Adrenal gland (tissue), 12 donors: ENCODE results near the gene CD70. TPM values are rescaled to one million over a fixed set of nuclear protein-coding genes. Genes with fewer than 3 reads are reported as not detected.
"Not testable (repeated sequence)": the region's sequence is repeated elsewhere in the genome, so short reads cannot be mapped to it uniquely, and the experiment has no call there.

ENCODE experiments used
- DNase-seq, 7 donors: peaks; one replicate each; pipeline ENCODE4 v3.0.0-alpha.2; 2019 to 2020
- H3K27ac ChIP-seq, 5 donors: fragments of 200-600 bp; sonication (generic) in 4 of 5; 1 replicate in 3 of 5; 2 replicates in 2 of 5; pipeline versions ENCODE4 v1.5.1 to v1.8.0; 2016 to 2020; ENCODE audit warnings: mild to moderate bottlenecking in 1 of 5
- H3K27me3 ChIP-seq: fragments of 200-600 bp; 2 replicates; pipeline ENCODE4 v1.8.0; 2021
- H3K36me3 ChIP-seq, 2 donors: fragments of 200-600 bp; replicated peaks in 1 of 2; 1 replicate in 1 of 2; 2 replicates in 1 of 2; pipeline versions ENCODE4 v1.5.1 to v1.8.0; 2018 to 2022
- H3K4me1 ChIP-seq, 2 donors: fragments of 200-600 bp; replicated peaks in 1 of 2; 1 replicate in 1 of 2; 2 replicates in 1 of 2; pipeline versions ENCODE4 v1.5.1 to v1.8.0; 2018 to 2021
- H3K4me3 ChIP-seq, 4 donors: fragments of 200-600 bp; sonication (generic) in 3 of 4; one replicate each; pipeline ENCODE4 v1.5.1; 2016 to 2018
- H3K9me3 ChIP-seq, 3 donors: fragments of 200-600 bp; sonication (generic) in 1 of 3; replicated peaks in 1 of 3; 1 replicate in 2 of 3; 2 replicates in 1 of 3; pipeline versions ENCODE4 v1.5.1 to v1.8.0; 2016 to 2021
- CTCF ChIP-seq, 6 experiments: fragments of 450-650 bp in 4 of 6; fragments of 200-600 bp in 2 of 6; sonication (generic) in 1 of 6; IDR thresholded peaks; 1 replicate in 5 of 6; 2 replicates in 1 of 6; pipeline versions ENCODE4 v1.5.1 to v1.8.0; 2016 to 2021; ENCODE audit warnings: antibody characterized with exemption in 6 of 6, mild to moderate bottlenecking in 2 of 6, moderate library complexity in 1 of 6
- POLR2A ChIP-seq, 2 donors: fragments of 450-650 bp; IDR thresholded peaks; one replicate each; pipeline ENCODE4 v1.6.1; 2017; ENCODE audit warnings: antibody characterized with exemption in 2 of 2, mild to moderate bottlenecking in 2 of 2, moderate library complexity in 1 of 2
- WGBS, 4 donors: extraction: QIAGEN DNeasy Blood & Tissue Kit in 2 of 4; methylation state at CpG; one replicate each; pipeline versions ENCODE4 v1.1.5 to v1.1.7; 2013 to 2017; 5-methylcytosine and 5-hydroxymethylcytosine counted together
- intact Hi-C, 2 donors: fragments of 100-400 bp; cut with DNase I; formaldehyde crosslinking; loops; one replicate each; pipeline versions ENCODE4 v1.14.1 to v1.15.0; 2022 to 2023
- polyA plus RNA-seq, 3 donors: library from polyadenylated mRNA; stranded (reverse); fragments of 200-250 nt in 2 of 3; fragments of 350-450 nt in 1 of 3; fragmentation: Illumina TruSeq in 1 of 3; extraction: RNeasy Lipid Tissue Mini Kit (QIAGEN cat#74804) in 1 of 3; gene quantifications; one replicate each; pipeline ENCODE4 v1.2.3, GENCODE V29; 2013 to 2014
- total RNA-seq, 9 donors: library from RNA; depleted of rRNA in 4 of 9; stranded (reverse); fragments of >200 nt in 4 of 9; fragments of 120-200 nt in 1 of 9; fragmentation: NEBNext Ultra II Directional in 1 of 9; extraction: Animal tissue kit (Norgen Biotek cat#: 25700) in 1 of 9; gene quantifications; one replicate each; pipeline versions ENCODE4 v1.1.0 to v1.2.4, GENCODE V29; 2013 to 2023
- donor health status: healthy with polysubstance abuse.
- donor health status: Bipolar disorder and iron deficiency.
- donor health status: DM: yes; HTN: yes; CAD: no.
- donor health status: DM: no; HTN: no; CAD: no.
- donor health status: DM: no; HTN: no; CAD: no.
- donor health status: DM: yes; HTN: yes; CAD: no.

Gene CD70
- total and polyA plus RNA-seq, 12 donors = 0.27 to 0.34 TPM; not detected in 10

GRCh38 chr19:6616011-6616410, 25.1 kb upstream of the CD70 start:
- H3K4me1 ChIP-seq = no peaks in the 10 kb centered on the region
- H3K36me3 ChIP-seq = no peaks in the 10 kb centered on the region
- 64 to 80% (median 77%) methylated on average over 6 of the region's 6 CpGs for WGBS, 4 donors
- H3K4me3 ChIP-seq = no peak overlapping the region
- intact Hi-C loops = no loop called here
- H3K27me3 ChIP-seq = peaks cover 17% of the 10 kb centered on the region
- no peak for DNase-seq
- peaks cover 0 to 7% (median 0%) of the 10 kb centered on the region in 3 donors for H3K9me3 ChIP-seq
- TF ChIP-seq POLR2A (IDR thresholded peaks at IDR 0.05) (no peak), CTCF (IDR thresholded peaks at IDR 0.05) (no peak)
- no peak overlapping the region for H3K27ac ChIP-seq

- Histone ChIP-seq H3K36me3 (no peaks in the 10 kb centered on the region), H3K27me3 (peaks cover 24% of the 10 kb centered on the region)
- intact Hi-C loops = no loop called here
These were observed 22.8 kb upstream of the CD70 start for GRCh38 chr19:6613711-6614110.

GRCh38 chr19:6610934-6611852, 20.2 kb upstream of the CD70 start:
- WGBS, 4 donors = 39 to 51% (median 49%) methylated on average over 6 to 7 of the region's 7 CpGs
- H3K36me3 ChIP-seq = no peaks in the 10 kb centered on the region
- peaks cover 24% of the 10 kb centered on the region for H3K27me3 ChIP-seq
- H3K4me1 ChIP-seq = no peaks in the 10 kb centered on the region
- H3K4me3 ChIP-seq = no peak overlapping the region
- intact Hi-C loops = no loop called here
- no peak for TF ChIP-seq POLR2A (IDR thresholded peaks at IDR 0.05)
- no peak for TF ChIP-seq CTCF (IDR thresholded peaks at IDR 0.05)
- no peaks in the 10 kb centered on the region for H3K9me3 ChIP-seq
- DNase-seq = no peak
- H3K27ac ChIP-seq = no peak overlapping the region

More at GRCh38 chr19:6613711-6614110, 22.8 kb upstream of the CD70 start:
- Histone ChIP-seq H3K4me3 (no peak overlapping the region), H3K4me1 (no peaks in the 10 kb centered on the region), H3K27ac (no peak overlapping the region), H3K9me3 (no peaks in the 10 kb centered on the region)
- no peak for TF ChIP-seq CTCF (IDR thresholded peaks at IDR 0.05)
- no peak for TF ChIP-seq POLR2A (IDR thresholded peaks at IDR 0.05)
- no peak for DNase-seq
- WGBS, 4 donors = 65 to 71% (median 70%) methylated on average over 6 of the region's 6 CpGs

GRCh38 chr19:6608940-6609339, 18.0 kb upstream of the CD70 start:
- Histone ChIP-seq H3K27me3 (peaks cover 24% of the 10 kb centered on the region), H3K4me3 (no peak overlapping the region), H3K36me3 (no peaks in the 10 kb centered on the region), H3K4me1 (no peaks in the 10 kb centered on the region), H3K9me3 (no peaks in the 10 kb centered on the region), H3K27ac (no peak overlapping the region)
- DNase-seq = no peak
- WGBS, 4 donors = 58 to 65% (median 63%) methylated on average over 5 of the region's 5 CpGs
- intact Hi-C loops = no loop called here
- TF ChIP-seq CTCF (IDR thresholded peaks at IDR 0.05) (no peak), POLR2A (IDR thresholded peaks at IDR 0.05) (no peak)

GRCh38 chr19:6608146-6608545, 17.2 kb upstream of the CD70 start:
- peaks cover 20% of the 10 kb centered on the region for H3K27me3 ChIP-seq
- intact Hi-C loops, H3K9me3 ChIP-seq, H3K36me3 ChIP-seq, DNase-seq, H3K27ac ChIP-seq, H3K4me3 ChIP-seq, H3K4me1 ChIP-seq: not testable (repeated sequence)
- WGBS, 4 donors = 75 to 81% (median 77%) methylated on average over 9 of the region's 9 CpGs

GRCh38 chr19:6606276-6607070, 15.5 kb upstream of the CD70 start:
- H3K9me3 ChIP-seq, H3K4me1 ChIP-seq, H3K4me3 ChIP-seq, H3K36me3 ChIP-seq, intact Hi-C loops, DNase-seq, H3K27ac ChIP-seq: not testable (repeated sequence)
- peaks cover 18% of the 10 kb centered on the region for H3K27me3 ChIP-seq
- WGBS, 4 donors = 77 to 91% (median 85%) methylated on average over 11 of the region's 11 CpGs
